GM21786 (cell line): ENCODE data around the gene KRT82.
"Not testable (repeated sequence)": the region's sequence is repeated elsewhere in the genome, so short reads cannot be mapped to it uniquely, and the experiment has no call there.

Source experiments
- ATAC-seq: cut with Tn5 transposase; IDR thresholded peaks from one replicate; pipeline ENCODE4 v1.9.1; 2021; ENCODE audit not compliant: unreplicated experiment

The KRT82 gene

GRCh38 chr12:52413202-52413601, 7.1 kb upstream of the KRT82 start:
- no peak for ATAC-seq

GRCh38 chr12:52411815-52412214, 5.7 kb upstream of the KRT82 start:
- no peak for ATAC-seq

- not testable (repeated sequence) for ATAC-seq
Measured at GRCh38 chr12:52410589-52411248, 4.6 kb upstream of the KRT82 start.

GRCh38 chr12:52407918-52408317, 1.8 kb upstream of the KRT82 start:
- no peak for ATAC-seq

GRCh38 chr12:52404951-52405350, 1.2 kb downstream of the KRT82 start:
- ATAC-seq, result no peak

- ATAC-seq, result no peak
Measured at GRCh38 chr12:52403561-52403960, 2.6 kb downstream of the KRT82 start.

GRCh38 chr12:52402873-52403540, 3.1 kb downstream of the KRT82 start:
- ATAC-seq, result no peak

GRCh38 chr12:52402377-52402776, 3.8 kb downstream of the KRT82 start:
- ATAC-seq, result no peak

GRCh38 chr12:52401926-52402325, 4.2 kb downstream of the KRT82 start:
- ATAC-seq, result no peak

GRCh38 chr12:52401526-52401925, 4.6 kb downstream of the KRT82 start:
- no peak for ATAC-seq

GRCh38 chr12:52400906-52401305, 5.2 kb downstream of the KRT82 start:
- ATAC-seq, result no peak

GRCh38 chr12:52399756-52400155, 6.4 kb downstream of the KRT82 start:
- no peak for ATAC-seq

GRCh38 chr12:52398176-52398575, 8.0 kb downstream of the KRT82 start:
- ATAC-seq, result no peak

GRCh38 chr12:52396656-52397055, 9.5 kb downstream of the KRT82 start:
- ATAC-seq, result no peak

- no peak for ATAC-seq
Measured at GRCh38 chr12:52395761-52396434, 10.2 kb downstream of the KRT82 start.

GRCh38 chr12:52394836-52395405, 11.2 kb downstream of the KRT82 start:
- ATAC-seq, result no peak

GRCh38 chr12:52392465-52393007, 13.6 kb downstream of the KRT82 start:
- ATAC-seq, result no peak

GRCh38 chr12:52391618-52392002, 14.5 kb downstream of the KRT82 start:
- no peak for ATAC-seq

- ATAC-seq, result no peak
Measured at GRCh38 chr12:52390739-52391617, 15.2 kb downstream of the KRT82 start.

- ATAC-seq, result no peak
Measured at GRCh38 chr12:52389313-52390207, 16.6 kb downstream of the KRT82 start.
